Stimulated activated CD4-positive, alpha-beta T cell treated with anti-CD3 and anti-CD28 coated beads, Interleukin-1b, Interleukin-23, amount 100 ng/mL, for 48 hours (primary cell): Measurements from ENCODE around the gene D2HGDH.
"Not testable (repeated sequence)": the region's sequence is repeated elsewhere in the genome, so short reads cannot be mapped to it uniquely, and the experiment has no call there.

Source experiments
- DNase-seq: peaks from one replicate; pipeline ENCODE4 v3.0.0-alpha.2; 2020

D2HGDH gene

GRCh38 chr2:241796610-241797138, 62.2 kb downstream of the D2HGDH start:
- no peak for DNase-seq

GRCh38 chr2:241797441-241798080, 63.1 kb downstream of the D2HGDH start:
- no peak for DNase-seq

GRCh38 chr2:241798081-241798630, 63.7 kb downstream of the D2HGDH start:
- no peak for DNase-seq

GRCh38 chr2:241798631-241799521, 64.4 kb downstream of the D2HGDH start:
- no peak for DNase-seq

- no peak for DNase-seq
These were observed 65.2 kb downstream of the D2HGDH start for GRCh38 chr2:241799522-241800197.

GRCh38 chr2:241800198-241800903, 65.9 kb downstream of the D2HGDH start:
- not testable (repeated sequence) for DNase-seq

- DNase-seq = no peak
These were observed 67.4 kb downstream of the D2HGDH start for GRCh38 chr2:241801611-241802420.

GRCh38 chr2:241802421-241803318, 68.2 kb downstream of the D2HGDH start:
- no peak for DNase-seq

GRCh38 chr2:241803387-241804325, 69.2 kb downstream of the D2HGDH start:
- DNase-seq = peak; percentile 36

GRCh38 chr2:241804326-241805229, 70.1 kb downstream of the D2HGDH start:
- no peak for DNase-seq

- DNase-seq = not testable (repeated sequence)
These were observed 71.8 kb downstream of the D2HGDH start for GRCh38 chr2:241806217-241806616.

- DNase-seq = no peak
These were observed 73.8 kb downstream of the D2HGDH start for GRCh38 chr2:241808051-241808720.

- no peak for DNase-seq
These were observed 74.4 kb downstream of the D2HGDH start, which contains the start of gene NEU4 for GRCh38 chr2:241808721-241809382. Gene NEU4 (plus strand): TSS chr2:241809193. CDS start chr2:241814485, 5,292 bp downstream.

- no peak for DNase-seq
These were observed 75.2 kb downstream of the D2HGDH start for GRCh38 chr2:241809383-241810306.
